KOPT-K1 (cell line): ENCODE results near the gene AP2B1.
"Not testable (repeated sequence)": the region's sequence is repeated elsewhere in the genome, so short reads cannot be mapped to it uniquely, and the experiment has no call there.

Experiments
- H3K27ac ChIP-seq: fragments of 200-600 bp; sonication (generic); 2 replicates; pipeline ENCODE4 v1.5.1; 2016; ENCODE audit warnings: antibody characterized with exemption, mild to moderate bottlenecking, low read depth, low read length; ENCODE audit not compliant: poor library complexity, severe bottlenecking
- H3K36me3 ChIP-seq: fragments of 200-600 bp; sonication (generic); 2 replicates; pipeline ENCODE4 v1.5.1; 2017; ENCODE audit warnings: antibody characterized with exemption, mild to moderate bottlenecking, low read length, moderate library complexity; ENCODE audit not compliant: insufficient read depth
- H3K9me3 ChIP-seq: fragments of 200-600 bp; sonication (generic); 2 replicates; pipeline ENCODE4 v1.5.1; 2017; ENCODE audit warnings: antibody characterized with exemption, low read length, mild to moderate bottlenecking; ENCODE audit not compliant: insufficient read depth, poor library complexity, severe bottlenecking

AP2B1 gene

GRCh38 chr17:35744830-35745229 lies 157.7 kb downstream of the AP2B1 start:
- H3K27ac ChIP-seq, result no peak overlapping the region
- H3K9me3 ChIP-seq, result no peaks in the 10 kb centered on the region
- no peaks in the 10 kb centered on the region for H3K36me3 ChIP-seq

DNA sequence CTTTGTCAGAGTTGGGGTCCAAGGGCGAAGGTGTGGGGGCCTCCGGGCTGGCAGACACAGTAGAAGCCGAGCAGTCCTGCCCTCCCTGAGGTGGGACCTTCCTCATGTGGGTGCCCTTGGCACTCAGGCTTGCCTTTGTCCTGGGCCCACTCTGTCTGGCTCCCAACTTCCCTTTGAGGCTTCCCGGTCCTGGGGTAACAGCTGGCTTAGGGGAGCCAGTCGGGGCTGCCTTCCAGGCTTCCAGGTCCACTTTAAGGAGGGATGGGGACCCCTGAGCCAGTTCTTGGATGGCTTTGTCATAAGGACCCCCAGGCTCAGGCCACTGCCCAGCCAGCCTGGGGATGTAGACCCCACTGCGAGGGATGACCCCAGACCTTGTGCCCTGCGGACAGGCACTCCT lies 158.1 kb downstream of the AP2B1 start:
- Histone ChIP-seq H3K36me3 (no peaks in the 10 kb centered on the region), H3K27ac (no peak overlapping the region), H3K9me3 (no peaks in the 10 kb centered on the region)

- H3K27ac ChIP-seq, result no peak overlapping the region
- no peaks in the 10 kb centered on the region for H3K9me3 ChIP-seq
- no peaks in the 10 kb centered on the region for H3K36me3 ChIP-seq
These were observed 158.7 kb downstream of the AP2B1 start for GRCh38 chr17:35745749-35746320.

- no peaks in the 10 kb centered on the region for H3K36me3 ChIP-seq
- no peak overlapping the region for H3K27ac ChIP-seq
- H3K9me3 ChIP-seq, result no peaks in the 10 kb centered on the region
These were observed 160.5 kb downstream of the AP2B1 start for GRCh38 chr17:35747540-35748017.

DNA sequence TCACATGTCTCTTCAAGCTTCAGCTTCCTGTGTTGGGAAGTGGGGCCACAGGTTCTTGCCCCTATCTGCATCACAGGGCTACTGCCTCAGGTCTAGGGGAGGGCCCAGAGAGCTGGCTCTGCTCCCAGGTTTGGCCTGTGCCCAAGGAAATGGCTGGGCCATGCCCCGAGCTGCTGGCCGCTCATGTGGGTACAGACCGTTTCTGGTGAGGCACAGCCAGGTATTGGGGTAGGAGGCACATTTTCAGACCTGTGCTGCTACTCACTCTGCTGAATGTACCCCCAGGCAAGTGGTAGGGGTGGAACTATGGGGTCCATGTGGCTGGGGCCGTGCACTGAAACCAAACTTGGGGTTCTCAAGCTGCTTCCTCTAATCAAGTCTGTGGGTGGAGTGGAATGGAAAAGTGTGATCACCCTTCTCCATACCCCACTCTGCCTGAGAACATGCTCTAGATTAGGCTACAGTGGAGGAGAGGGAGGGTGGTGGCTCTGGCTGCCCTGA lies 161.3 kb downstream of the AP2B1 start:
- no peaks in the 10 kb centered on the region for H3K36me3 ChIP-seq

DNA sequence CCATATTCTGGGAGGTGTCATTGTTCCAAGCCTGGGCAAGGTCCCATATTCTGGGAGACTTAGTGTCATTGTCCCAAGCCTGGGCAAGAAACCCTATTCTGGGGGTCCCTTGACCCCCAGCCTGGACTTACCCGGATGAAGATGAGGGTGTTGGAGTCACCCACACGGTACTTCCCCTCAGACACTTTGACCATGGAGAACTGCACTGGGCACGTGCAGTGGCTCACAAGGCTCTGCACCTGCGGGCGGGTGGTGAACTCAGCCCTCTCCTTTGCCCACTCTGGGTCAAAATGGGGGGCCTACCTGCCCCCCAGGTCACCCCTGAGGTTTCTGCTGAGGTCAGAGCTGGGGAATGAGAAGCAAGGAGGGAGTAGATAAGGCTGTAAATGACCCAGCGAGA lies 161.9 kb downstream of the AP2B1 start:
- Histone ChIP-seq H3K36me3 (no peaks in the 10 kb centered on the region), H3K27ac (no peak overlapping the region), H3K9me3 (no peaks in the 10 kb centered on the region)

More for the DNA sequence above, 161.3 kb downstream of the AP2B1 start:
- no peaks in the 10 kb centered on the region for H3K9me3 ChIP-seq
- no peak overlapping the region for H3K27ac ChIP-seq

GRCh38 chr17:35749560-35750412 lies 162.7 kb downstream of the AP2B1 start:
- no peaks in the 10 kb centered on the region for H3K9me3 ChIP-seq
- H3K27ac ChIP-seq, result no peak overlapping the region
- H3K36me3 ChIP-seq, result no peaks in the 10 kb centered on the region

DNA sequence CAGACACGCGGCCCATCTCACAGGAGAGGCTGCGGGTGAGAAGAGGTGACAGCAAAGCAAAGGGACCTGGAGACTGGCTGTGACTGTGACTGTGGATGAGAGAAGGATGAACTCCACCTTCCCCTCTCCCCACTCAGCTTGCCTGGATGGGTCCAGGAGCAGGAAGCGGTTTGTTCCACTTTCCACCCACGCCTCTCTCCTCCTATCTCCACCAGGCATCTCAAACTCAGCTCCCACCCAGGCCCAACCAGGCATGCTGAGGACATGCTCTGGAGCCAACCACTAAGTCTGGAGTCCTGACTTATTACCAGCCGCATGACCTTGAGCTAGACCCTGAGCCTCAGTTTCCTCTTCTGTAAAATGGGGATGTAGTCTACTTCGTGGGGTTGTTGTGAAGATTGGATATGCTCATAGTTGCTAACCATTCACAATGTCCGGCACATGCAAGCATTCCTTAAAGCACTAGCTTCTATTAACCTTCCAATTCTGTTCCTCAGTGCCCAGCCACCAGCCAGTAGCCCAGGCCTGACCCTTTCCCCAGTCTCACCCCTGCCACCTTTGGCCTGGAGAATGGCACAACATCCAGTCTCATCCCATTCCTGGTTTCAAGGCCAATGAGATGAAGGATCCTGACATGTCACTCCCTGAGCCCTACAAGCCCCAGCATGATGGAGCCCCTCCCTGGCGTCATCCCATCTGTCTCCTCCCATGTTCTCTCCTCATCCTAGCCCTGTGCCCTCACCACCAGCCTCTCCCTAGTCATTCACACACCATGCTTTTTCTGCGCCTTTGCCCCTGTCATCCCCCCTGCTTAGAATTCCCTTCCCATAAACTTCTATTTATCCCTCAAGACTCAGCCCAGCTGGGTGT lies 163.6 kb downstream of the AP2B1 start:
- Histone ChIP-seq H3K27ac (no peak overlapping the region), H3K36me3 (no peaks in the 10 kb centered on the region), H3K9me3 (no peaks in the 10 kb centered on the region)

- H3K27ac ChIP-seq, H3K36me3 ChIP-seq, H3K9me3 ChIP-seq: not testable (repeated sequence)
These were observed 164.4 kb downstream of the AP2B1 start for GRCh38 chr17:35751541-35751940.

DNA sequence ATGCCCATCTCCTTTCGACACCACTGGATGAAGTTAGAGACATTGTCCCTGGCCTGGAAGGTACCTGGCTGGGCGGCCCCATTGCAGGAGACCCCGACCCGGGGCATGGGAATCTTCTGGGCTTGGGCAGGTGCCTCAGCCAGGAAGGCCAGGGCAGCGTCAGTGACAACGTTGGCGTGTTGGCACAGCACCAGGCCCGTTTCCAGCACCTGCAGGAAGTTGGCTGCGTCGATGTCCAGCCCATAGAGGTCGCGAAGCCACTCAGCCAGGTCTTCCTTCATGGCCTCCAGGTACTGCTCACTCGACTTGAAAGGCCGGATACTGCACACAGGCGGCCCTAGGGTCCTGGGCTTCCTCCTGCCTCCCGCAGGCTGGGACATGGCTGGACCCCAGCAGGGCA lies 165.3 kb downstream of the AP2B1 start:
- Histone ChIP-seq H3K9me3 (no peaks in the 10 kb centered on the region), H3K27ac (no peak overlapping the region), H3K36me3 (no peaks in the 10 kb centered on the region)

DNA sequence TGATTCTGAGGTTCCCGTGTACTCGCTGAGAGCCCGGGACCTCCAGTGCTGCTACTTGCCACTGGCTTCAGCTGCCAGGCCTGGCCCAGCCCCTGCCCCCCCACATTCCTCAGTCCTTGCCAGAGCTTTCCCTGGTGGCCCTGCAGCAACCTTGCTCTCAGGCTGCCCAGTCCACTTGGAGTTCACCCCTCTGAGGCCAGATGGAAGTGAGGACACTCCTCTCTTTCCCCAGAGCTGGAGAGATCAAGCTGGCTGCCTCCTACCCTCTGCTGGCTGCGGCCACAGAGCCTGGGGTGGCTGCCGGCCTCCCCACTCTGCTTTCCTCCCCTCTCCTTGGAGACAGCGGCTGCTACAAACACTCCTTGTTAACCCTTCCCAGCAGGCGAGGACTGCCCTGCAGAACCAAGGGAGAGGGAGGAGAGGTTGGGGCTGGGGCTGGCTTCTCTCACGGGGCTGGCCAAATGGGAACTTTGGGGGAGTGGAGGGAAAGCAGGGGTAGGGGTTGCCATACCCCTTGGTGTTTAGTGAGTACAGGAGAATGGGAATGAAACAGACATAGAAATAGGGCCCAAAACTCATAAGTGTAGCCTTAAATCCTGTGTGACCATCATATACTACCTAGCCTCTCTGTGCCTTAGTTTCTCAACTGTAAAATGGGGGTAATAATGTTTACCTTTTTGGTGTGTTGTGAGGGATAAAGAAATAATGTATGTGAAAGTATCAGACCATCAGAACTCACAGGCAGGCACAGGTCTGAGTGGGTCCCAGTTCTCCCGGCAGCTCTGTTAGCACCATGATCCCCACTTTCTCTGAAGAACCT lies 166.0 kb downstream of the AP2B1 start, which contains the start of gene GAS2L2:
TSS of gene GAS2L2 (minus strand) at position 295 of the 820 bp plus-strand sequence. CDS start 389 bp downstream, outside the sequence.
- Histone ChIP-seq H3K36me3 (no peaks in the 10 kb centered on the region), H3K9me3 (no peaks in the 10 kb centered on the region), H3K27ac (no peak within 1 kb of the TSS)

GRCh38 chr17:35757243-35757642 lies 170.1 kb downstream of the AP2B1 start:
- H3K9me3 ChIP-seq, result no peaks in the 10 kb centered on the region
- H3K36me3 ChIP-seq, result no peaks in the 10 kb centered on the region
- no peak overlapping the region for H3K27ac ChIP-seq

DNA sequence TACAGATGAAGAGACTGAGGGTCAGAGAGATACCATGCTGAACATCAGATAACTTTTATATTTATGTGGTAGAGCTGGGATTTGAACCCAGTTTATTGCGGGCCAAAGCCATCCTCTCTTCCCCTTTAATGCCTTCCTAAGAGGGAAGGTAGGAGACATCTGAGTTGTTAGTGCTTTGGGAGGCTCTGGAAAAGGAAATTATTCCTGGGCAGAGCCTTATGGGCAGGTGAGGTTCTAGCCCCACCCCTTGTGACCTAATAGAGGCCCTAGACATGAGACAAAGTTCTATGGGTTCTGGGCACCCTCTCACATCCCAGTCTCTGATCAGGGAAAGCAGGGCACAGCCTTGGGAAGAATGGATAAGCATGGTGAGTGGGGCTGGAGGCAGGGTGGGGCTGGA lies 173.5 kb downstream of the AP2B1 start, which contains the start of gene C17orf50:
TSS of gene C17orf50 (plus strand) at position 301 of the 400 bp plus-strand sequence. CDS start at position 356, 55 bp downstream.
- H3K27ac ChIP-seq, result no peak within 1 kb of the TSS
- H3K9me3 ChIP-seq, result no peaks in the 10 kb centered on the region
- H3K36me3 ChIP-seq, result no peaks in the 10 kb centered on the region

GRCh38 chr17:35761601-35762000 lies 174.5 kb downstream of the AP2B1 start:
- Histone ChIP-seq H3K36me3 (no peaks in the 10 kb centered on the region), H3K9me3 (no peaks in the 10 kb centered on the region), H3K27ac (no peak overlapping the region)
